ENCODE results near the gene NDUFAF7.
"Not testable (repeated sequence)": the region's sequence is repeated elsewhere in the genome, so short reads cannot be mapped to it uniquely, and the experiment has no call there.

The NDUFAF7 gene

GRCh38 chr2:37231241-37232130 lies at the start of gene NDUFAF7, which contains the start of gene CEBPZ:
NDUFAF7 (plus strand) TSS chr2:37231658; CDS start chr2:37231706, 48 bp downstream.
CEBPZ (minus strand) TSS chr2:37231596; CDS start chr2:37231567, 29 bp downstream.
- DNase-seq, result peak; percentile 90 to 93
- TF ChIP-seq GATA1 (IDR thresholded peaks at IDR 0.05; ENCODE audit: low read depth, low read length) (no peak), POLR2A (IDR thresholded peaks at IDR 0.05; ENCODE audit: low read length) (peak; percentile 96)

- TF ChIP-seq POLR2A (IDR thresholded peaks at IDR 0.05; ENCODE audit: low read length), result no peak
- TF ChIP-seq GATA1 (IDR thresholded peaks at IDR 0.05; ENCODE audit: low read depth, low read length), result no peak
Observed at GRCh38 chr2:37181726-37182684, 49.5 kb upstream of the NDUFAF7 start.

GRCh38 chr2:37188570-37188969 lies 42.9 kb upstream of the NDUFAF7 start, which contains the start of gene SULT6B1:
SULT6B1 (minus strand) TSS chr2:37188670; CDS start chr2:37188640, 30 bp downstream.
- DNase-seq, result no peak
- TF ChIP-seq POLR2A (IDR thresholded peaks at IDR 0.05; ENCODE audit: low read length), result no peak
- TF ChIP-seq GATA1 (IDR thresholded peaks at IDR 0.05; ENCODE audit: low read depth, low read length), result no peak

More at GRCh38 chr2:37181726-37182684, 49.5 kb upstream of the NDUFAF7 start:
- DNase-seq, result no peak

GRCh38 chr2:37189452-37190153 lies 41.9 kb upstream of the NDUFAF7 start:
- TF ChIP-seq POLR2A (IDR thresholded peaks at IDR 0.05; ENCODE audit: low read length), result no peak
- TF ChIP-seq GATA1 (IDR thresholded peaks at IDR 0.05; ENCODE audit: low read depth, low read length), result no peak
- DNase-seq, result peak in 1 of 2 experiments; percentile 5

GRCh38 chr2:37190290-37190689 lies 41.2 kb upstream of the NDUFAF7 start:
- TF ChIP-seq GATA1 (IDR thresholded peaks at IDR 0.05; ENCODE audit: low read depth, low read length) (no peak), POLR2A (IDR thresholded peaks at IDR 0.05; ENCODE audit: low read length) (no peak)
- DNase-seq, result no peak

DNA sequence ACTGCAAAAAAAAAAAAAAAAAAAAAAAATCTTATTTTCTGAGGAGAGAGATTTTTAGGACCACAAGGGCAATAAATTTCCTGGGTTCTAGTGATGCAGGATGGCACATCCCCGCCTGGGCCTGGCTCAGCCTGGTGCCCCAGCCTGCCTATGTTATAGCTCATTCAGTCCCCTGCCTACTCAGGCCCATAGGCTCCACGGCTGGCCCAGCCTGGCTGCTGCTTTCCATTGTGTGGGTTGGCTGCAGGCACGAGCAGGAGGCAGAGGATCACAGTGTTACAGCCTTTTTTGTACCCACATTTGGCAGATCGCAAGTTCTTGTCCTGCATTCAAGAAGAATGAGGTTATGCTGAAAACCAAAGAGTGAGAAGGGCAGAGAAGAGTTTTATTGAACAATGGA lies 40.2 kb upstream of the NDUFAF7 start:
- DNase-seq, result no peak
- TF ChIP-seq POLR2A (IDR thresholded peaks at IDR 0.05; ENCODE audit: low read length), result no peak
- TF ChIP-seq GATA1 (IDR thresholded peaks at IDR 0.05; ENCODE audit: low read depth, low read length), result no peak

DNA sequence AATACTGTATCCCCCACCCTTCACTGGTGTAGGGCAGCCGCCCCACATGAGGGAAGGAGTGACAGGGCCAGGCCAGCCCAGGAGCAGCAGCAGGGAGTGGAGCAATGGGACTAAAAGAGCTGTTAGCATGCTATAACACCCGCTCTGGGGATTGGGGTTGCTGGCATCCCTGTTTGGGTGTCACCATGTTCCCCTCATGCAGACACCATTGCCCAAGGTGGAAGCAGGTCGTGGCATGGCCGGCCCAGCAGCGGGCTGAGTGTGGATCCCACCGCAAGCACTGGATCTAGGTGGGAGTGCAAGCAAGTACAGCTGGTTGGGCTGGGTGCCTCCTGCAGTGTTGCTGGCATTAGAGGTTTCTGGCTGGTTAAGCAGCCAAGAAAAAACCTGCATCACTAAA lies 39.7 kb upstream of the NDUFAF7 start:
- no peak for DNase-seq
- TF ChIP-seq GATA1 (IDR thresholded peaks at IDR 0.05; ENCODE audit: low read depth, low read length), result no peak
- TF ChIP-seq POLR2A (IDR thresholded peaks at IDR 0.05; ENCODE audit: low read length), result no peak

- no peak for TF ChIP-seq GATA1 (IDR thresholded peaks at IDR 0.05; ENCODE audit: low read depth, low read length)
- no peak for TF ChIP-seq POLR2A (IDR thresholded peaks at IDR 0.05; ENCODE audit: low read length)
- DNase-seq, result no peak
Observed at GRCh38 chr2:37192551-37192950, 38.9 kb upstream of the NDUFAF7 start.

DNA sequence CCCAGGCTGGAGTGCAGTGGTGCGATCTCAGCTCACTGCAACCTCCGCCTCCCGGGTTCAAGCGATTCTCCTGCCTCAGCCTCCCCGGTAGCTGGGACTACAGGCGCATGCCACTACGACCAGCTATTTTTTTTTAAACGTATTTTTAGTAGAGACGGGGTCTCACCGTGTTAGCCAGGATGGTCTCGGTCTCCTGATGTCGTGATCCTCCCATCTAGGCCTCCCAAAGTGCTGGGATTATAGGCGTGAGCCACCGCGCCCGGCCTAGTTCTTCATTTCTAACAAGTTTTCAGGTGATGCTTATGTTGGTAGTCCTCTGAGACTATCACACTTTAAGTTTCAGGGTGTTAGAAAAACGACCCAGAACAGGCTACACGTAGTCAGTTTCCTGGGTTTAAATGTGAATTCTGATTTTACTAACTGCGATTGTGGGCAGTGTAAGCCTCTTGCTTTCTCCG lies 35.6 kb upstream of the NDUFAF7 start:
- not testable (repeated sequence) for DNase-seq

- TF ChIP-seq POLR2A (IDR thresholded peaks at IDR 0.05; ENCODE audit: low read length) (peak; percentile 88), GATA1 (IDR thresholded peaks at IDR 0.05; ENCODE audit: low read depth, low read length) (no peak)
- peak; percentile 87 to 92 for DNase-seq
Observed at GRCh38 chr2:37196320-37197195, 34.9 kb upstream of the NDUFAF7 start, which contains the start of gene CEBPZOS. CEBPZOS (plus strand) TSS chr2:37196496; CDS start chr2:37199705, 3,209 bp downstream.

DNA sequence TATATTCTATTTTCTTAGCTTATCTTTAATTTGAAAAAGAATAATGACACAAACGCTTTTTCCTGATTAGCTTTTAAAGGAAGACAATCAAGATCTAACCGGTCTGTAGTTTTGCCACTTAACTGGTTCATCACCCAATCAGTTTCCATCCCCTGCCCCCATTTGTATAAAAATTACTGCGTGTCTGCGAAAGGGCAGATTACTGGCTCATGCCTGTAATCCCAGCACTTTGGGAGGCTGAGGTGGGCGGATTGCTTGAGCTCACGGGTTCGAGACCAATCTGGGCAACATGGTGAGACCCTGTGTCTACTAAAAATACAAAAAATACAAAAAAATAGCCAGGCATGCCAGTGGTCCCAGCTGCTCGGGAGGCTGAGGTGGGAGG lies 32.8 kb upstream of the NDUFAF7 start:
- DNase-seq, result no peak
- TF ChIP-seq POLR2A (IDR thresholded peaks at IDR 0.05; ENCODE audit: low read length), result no peak
- no peak for TF ChIP-seq GATA1 (IDR thresholded peaks at IDR 0.05; ENCODE audit: low read depth, low read length)

DNA sequence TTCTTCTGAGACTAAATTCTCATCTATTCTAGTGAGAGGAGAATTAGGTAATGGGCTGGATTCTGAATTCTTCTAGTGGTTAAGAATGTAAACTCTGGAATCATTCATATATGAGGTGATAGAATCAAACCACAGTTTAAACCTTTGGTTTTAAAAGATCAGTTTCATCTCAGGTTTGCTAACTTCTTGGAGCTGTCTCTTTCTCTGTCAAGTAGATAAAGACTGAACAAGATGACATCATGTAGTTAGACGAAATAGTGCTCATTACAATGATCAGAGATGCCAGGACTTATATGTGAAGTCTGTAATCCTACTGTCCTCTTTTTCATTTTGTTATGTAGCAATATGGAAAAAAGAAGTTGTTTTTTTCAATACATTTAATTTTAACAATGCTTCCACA lies 30.2 kb upstream of the NDUFAF7 start:
- no peak for DNase-seq
- TF ChIP-seq POLR2A (IDR thresholded peaks at IDR 0.05; ENCODE audit: low read length), result no peak
- TF ChIP-seq GATA1 (IDR thresholded peaks at IDR 0.05; ENCODE audit: low read depth, low read length), result no peak

Measured in erythroblast (primary cell).